Right renal cortex interstitium (tissue), 3 donors: ENCODE results near the gene KCNK2. TPM values are rescaled to one million over a fixed set of nuclear protein-coding genes. Genes with fewer than 3 reads are reported as not detected.

ENCODE experiments used
- DNase-seq, 3 donors: peaks; one replicate each; pipeline ENCODE4 v3.0.0-alpha.2; 2013; ENCODE audit warnings: low read depth in 3 of 3, low spot score in 2 of 3
- polyA plus RNA-seq, 3 donors: library from polyadenylated mRNA; unstranded; fragments of 120-200 nt; gene quantifications; one replicate each; pipeline ENCODE4 v1.2.1, GENCODE V29; 2013; ENCODE audit not compliant: insufficient read length in 3 of 3

The KCNK2 gene
- polyA plus RNA-seq, 3 donors: 1.9 to 2.5 (median 2.2) TPM

- DNase-seq: no peak
Observed at GRCh38 chr1:215094381-215094780, 11.8 kb downstream of the KCNK2 start.

GRCh38 chr1:215095524-215095923, 13.0 kb downstream of the KCNK2 start:
- no peak for DNase-seq

- DNase-seq: no peak
Observed at GRCh38 chr1:215101511-215101910, 19.0 kb downstream of the KCNK2 start.

- no peak for DNase-seq
Observed at GRCh38 chr1:215104283-215104682, 21.7 kb downstream of the KCNK2 start.

- DNase-seq: no peak
Observed at GRCh38 chr1:215106067-215106466, 23.5 kb downstream of the KCNK2 start.

- DNase-seq: no peak
Observed at GRCh38 chr1:215109171-215109570, 26.6 kb downstream of the KCNK2 start.

- no peak for DNase-seq
Observed at GRCh38 chr1:215111916-215112315, 29.4 kb downstream of the KCNK2 start.

- DNase-seq: no peak
Observed at GRCh38 chr1:215113776-215114153, 31.2 kb downstream of the KCNK2 start.

GRCh38 chr1:215114154-215114933, 31.8 kb downstream of the KCNK2 start:
- no peak for DNase-seq

- no peak for DNase-seq
Observed at GRCh38 chr1:215115760-215116159, 33.2 kb downstream of the KCNK2 start.

- DNase-seq: no peak
Observed at GRCh38 chr1:215118081-215118480, 35.5 kb downstream of the KCNK2 start.

- no peak for DNase-seq
Observed at GRCh38 chr1:215119056-215119455, 36.5 kb downstream of the KCNK2 start.

GRCh38 chr1:215119719-215120365, 37.3 kb downstream of the KCNK2 start:
- DNase-seq: no peak

- DNase-seq: no peak
Observed at GRCh38 chr1:215128504-215128903, 46.0 kb downstream of the KCNK2 start.

- DNase-seq: no peak
Observed at GRCh38 chr1:215131291-215131690, 48.8 kb downstream of the KCNK2 start.

GRCh38 chr1:215132156-215132555, 49.6 kb downstream of the KCNK2 start:
- DNase-seq: no peak

- no peak for DNase-seq
Observed at GRCh38 chr1:215133532-215133931, 51.0 kb downstream of the KCNK2 start.

GRCh38 chr1:215137985-215138384, 55.4 kb downstream of the KCNK2 start:
- no peak for DNase-seq

- DNase-seq: no peak
Observed at GRCh38 chr1:215140135-215140534, 57.6 kb downstream of the KCNK2 start.

- no peak for DNase-seq
Observed at GRCh38 chr1:215141460-215141859, 58.9 kb downstream of the KCNK2 start.

GRCh38 chr1:215143497-215143896, 61.0 kb downstream of the KCNK2 start:
- DNase-seq: no peak

GRCh38 chr1:215146240-215146975, 63.9 kb downstream of the KCNK2 start:
- peak in 2 of 3 donors; percentile 4 to 6 for DNase-seq
